ENCODE measurements around the gene SMAD6. TPM values are rescaled to one million over a fixed set of nuclear protein-coding genes. Genes with fewer than 3 reads are reported as not detected.

Gene SMAD6
- total and polyA plus RNA-seq, 9 donors: 3.8 to 20.3 (median 13.9) TPM

- 96 to 100% (median 100%) methylated on average over 3 of the region's 3 CpGs for WGBS, 3 donors
- Histone ChIP-seq H3K27ac (no peak overlapping the region), H3K36me3 (no peaks in the 10 kb centered on the region), H3K4me3 (no peak overlapping the region), H3K27me3 (no peaks in the 10 kb centered on the region), H3K4me1 (ENCODE audit: insufficient read depth) (peaks cover 20% of the 10 kb centered on the region), H3K9me3 (no peaks in the 10 kb centered on the region)
- TF ChIP-seq CTCF (IDR thresholded peaks at IDR 0.05): no peak
- TF ChIP-seq POLR2A (IDR thresholded peaks at IDR 0.05): no peak
- TF ChIP-seq EP300 (IDR thresholded peaks at IDR 0.05): no peak
- intact Hi-C loops (cut with DNase I): no loop called here
- DNase-seq: no peak
These were observed 103.3 kb downstream of the SMAD6 start for GRCh38 chr15:66805202-66805885.

- Histone ChIP-seq H3K27me3 (no peaks in the 10 kb centered on the region), H3K4me1 (ENCODE audit: insufficient read depth) (peaks cover 6% of the 10 kb centered on the region), H3K9me3 (no peaks in the 10 kb centered on the region), H3K36me3 (no peaks in the 10 kb centered on the region), H3K4me3 (no peak overlapping the region), H3K27ac (no peak overlapping the region)
- peak in 1 of 5 donors; percentile 18 for DNase-seq
- TF ChIP-seq CTCF (IDR thresholded peaks at IDR 0.05): no peak
- no peak for TF ChIP-seq POLR2A (IDR thresholded peaks at IDR 0.05)
- no peak for TF ChIP-seq EP300 (IDR thresholded peaks at IDR 0.05)
- intact Hi-C loops (cut with DNase I): no loop called here
- WGBS, 3 donors: 93 to 94% (median 93%) methylated on average over 21 of the region's 21 CpGs
These were observed 106.3 kb downstream of the SMAD6 start for GRCh38 chr15:66808181-66808824.

GRCh38 chr15:66809664-66810063, 107.6 kb downstream of the SMAD6 start:
- no peaks in the 10 kb centered on the region for H3K36me3 ChIP-seq
- H3K4me1 ChIP-seq (ENCODE audit: insufficient read depth): no peaks in the 10 kb centered on the region
- WGBS, 3 donors: 86 to 90% (median 88%) methylated on average over 4 of the region's 4 CpGs
- H3K4me3 ChIP-seq: no peak overlapping the region
- intact Hi-C loops (cut with DNase I): no loop called here
- TF ChIP-seq CTCF (IDR thresholded peaks at IDR 0.05) (no peak), POLR2A (IDR thresholded peaks at IDR 0.05) (no peak), EP300 (IDR thresholded peaks at IDR 0.05) (no peak)
- no peaks in the 10 kb centered on the region for H3K27me3 ChIP-seq
- no peak overlapping the region for H3K27ac ChIP-seq
- DNase-seq: no peak
- no peaks in the 10 kb centered on the region for H3K9me3 ChIP-seq

GRCh38 chr15:66815318-66815717, 113.3 kb downstream of the SMAD6 start:
- intact Hi-C loops (cut with DNase I): no loop called here
- no peak for TF ChIP-seq POLR2A (IDR thresholded peaks at IDR 0.05)
- TF ChIP-seq CTCF (IDR thresholded peaks at IDR 0.05): no peak
- TF ChIP-seq EP300 (IDR thresholded peaks at IDR 0.05): no peak
- no peak for DNase-seq
- WGBS, 3 donors: 54 to 63% (median 55%) methylated on average over 3 of the region's 3 CpGs
- H3K4me1 ChIP-seq (ENCODE audit: insufficient read depth): no peaks in the 10 kb centered on the region
- no peak overlapping the region for H3K27ac ChIP-seq
- no peak overlapping the region for H3K4me3 ChIP-seq
- no peaks in the 10 kb centered on the region for H3K27me3 ChIP-seq
- no peaks in the 10 kb centered on the region for H3K36me3 ChIP-seq
- no peaks in the 10 kb centered on the region for H3K9me3 ChIP-seq
